ENCODE results near the gene CASK. TPM values are rescaled to one million over a fixed set of nuclear protein-coding genes. Genes with fewer than 3 reads are reported as not detected.

The CASK gene
- total RNA-seq, 2 donors from 2014 or later, result 35.6 to 95.6 TPM

DNA sequence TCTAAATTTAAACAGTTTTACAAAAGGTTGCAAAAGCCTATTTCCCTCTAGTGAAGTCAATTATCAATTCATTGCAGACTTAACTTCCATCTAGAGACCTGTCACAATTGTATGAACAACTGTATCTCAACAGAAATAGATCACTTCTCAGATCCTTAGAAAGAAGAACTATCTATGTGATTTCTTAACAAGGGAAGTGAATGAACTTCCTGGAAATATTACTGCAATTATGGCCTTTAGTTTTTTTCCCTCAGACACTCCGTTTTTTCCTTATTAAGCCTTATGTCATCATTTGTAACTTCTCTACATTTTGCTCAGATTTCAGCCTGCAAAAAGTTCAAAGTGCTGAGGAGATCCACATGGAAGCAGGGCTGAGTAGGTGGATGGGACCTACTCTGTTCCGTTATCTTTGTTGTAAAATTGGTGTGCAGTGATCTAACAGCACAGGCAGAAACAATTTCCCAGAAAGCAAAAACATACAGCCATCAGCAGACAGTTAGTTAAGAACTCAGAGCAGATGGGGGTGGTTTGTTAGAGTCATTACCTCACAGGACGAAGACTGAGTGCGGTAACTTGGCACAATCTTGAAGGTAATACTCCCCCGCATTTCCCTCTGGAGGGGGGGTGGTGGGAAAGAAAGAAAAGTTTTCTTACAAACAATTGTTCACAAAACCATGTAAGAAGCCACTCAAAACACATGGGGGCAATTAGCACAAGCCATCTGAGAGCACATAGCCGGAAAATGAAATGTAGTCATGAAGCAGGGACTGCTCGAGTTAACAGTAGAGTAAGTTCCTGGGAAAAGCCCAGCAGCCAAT lies 363.9 kb downstream of the CASK start:
- peak; percentile 57 for ATAC-seq (replicated peaks)
- Mint-ChIP-seq H3K4me1 (peaks cover 23% of the 10 kb centered on the region), H3K4me3 (peak overlapping the region; percentile 71), H3K9me3 (no peaks in the 10 kb centered on the region), H3K36me3 (ENCODE audit: low read depth) (peaks cover 11% of the 10 kb centered on the region), H3K27me3 (no peaks in the 10 kb centered on the region), H3K27ac (peak overlapping the region; percentile 78)

GRCh38 chrX:41558531-41558930 lies 364.8 kb downstream of the CASK start:
- no peak overlapping the region for H3K27ac Mint-ChIP-seq
- peak overlapping the region; percentile 71 for H3K4me3 Mint-ChIP-seq
- H3K9me3 Mint-ChIP-seq, result no peaks in the 10 kb centered on the region
- peaks cover 12% of the 10 kb centered on the region for H3K36me3 Mint-ChIP-seq (ENCODE audit: low read depth)
- ATAC-seq (replicated peaks), result no peak
- no peaks in the 10 kb centered on the region for H3K27me3 Mint-ChIP-seq
- H3K4me1 Mint-ChIP-seq, result peaks cover 18% of the 10 kb centered on the region

- Mint-ChIP-seq H3K36me3 (ENCODE audit: low read depth) (peaks cover 23% of the 10 kb centered on the region), H3K9me3 (no peaks in the 10 kb centered on the region), H3K4me3 (peak overlapping the region; percentile 55), H3K27me3 (no peaks in the 10 kb centered on the region), H3K4me1 (peaks cover 14% of the 10 kb centered on the region), H3K27ac (peak overlapping the region; percentile 79)
- peak; percentile 70 for ATAC-seq (replicated peaks)
Observed at GRCh38 chrX:41556958-41557357, 366.4 kb downstream of the CASK start.

GRCh38 chrX:41553688-41554087 lies 369.7 kb downstream of the CASK start:
- H3K4me1 Mint-ChIP-seq, result peaks cover 4% of the 10 kb centered on the region
- no peaks in the 10 kb centered on the region for H3K27me3 Mint-ChIP-seq
- H3K36me3 Mint-ChIP-seq (ENCODE audit: low read depth), result peaks cover 35% of the 10 kb centered on the region
- H3K4me3 Mint-ChIP-seq, result no peak overlapping the region
- no peaks in the 10 kb centered on the region for H3K9me3 Mint-ChIP-seq
- ATAC-seq (replicated peaks), result no peak
- H3K27ac Mint-ChIP-seq, result no peak overlapping the region

GRCh38 chrX:41548411-41548810 lies 374.9 kb downstream of the CASK start:
- no peak overlapping the region for H3K27ac Mint-ChIP-seq
- H3K9me3 Mint-ChIP-seq, result no peaks in the 10 kb centered on the region
- H3K27me3 Mint-ChIP-seq, result no peaks in the 10 kb centered on the region
- no peaks in the 10 kb centered on the region for H3K4me1 Mint-ChIP-seq
- peaks cover 46% of the 10 kb centered on the region for H3K36me3 Mint-ChIP-seq (ENCODE audit: low read depth)
- no peak for ATAC-seq (replicated peaks)
- H3K4me3 Mint-ChIP-seq, result no peak overlapping the region

DNA sequence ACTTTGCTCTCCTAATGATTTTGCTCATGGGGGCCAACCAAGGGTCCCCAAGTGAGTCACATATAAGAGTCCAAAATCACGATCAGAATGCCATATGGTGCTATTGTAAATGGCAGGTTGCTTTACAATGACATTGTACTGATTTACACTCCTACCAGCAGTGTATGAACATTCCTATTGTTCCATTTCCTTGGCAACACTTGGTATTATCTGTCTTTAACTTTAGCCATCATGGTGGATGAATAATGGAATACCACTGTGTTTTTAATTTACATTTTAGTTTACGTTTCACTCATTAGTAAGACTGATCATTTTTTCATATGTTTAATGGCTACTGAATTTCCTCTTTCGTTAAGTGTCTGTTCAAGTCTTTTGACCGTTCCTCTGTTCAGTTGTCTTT lies 379.7 kb downstream of the CASK start:
- ATAC-seq (replicated peaks), result no peak
- no peak overlapping the region for H3K4me3 Mint-ChIP-seq
- H3K27ac Mint-ChIP-seq, result no peak overlapping the region
- no peaks in the 10 kb centered on the region for H3K4me1 Mint-ChIP-seq
- no peaks in the 10 kb centered on the region for H3K9me3 Mint-ChIP-seq
- peaks cover 43% of the 10 kb centered on the region for H3K36me3 Mint-ChIP-seq (ENCODE audit: low read depth)
- no peaks in the 10 kb centered on the region for H3K27me3 Mint-ChIP-seq

GRCh38 chrX:41543025-41543424 lies 380.3 kb downstream of the CASK start:
- no peak overlapping the region for H3K4me3 Mint-ChIP-seq
- no peak overlapping the region for H3K27ac Mint-ChIP-seq
- ATAC-seq (replicated peaks), result no peak
- H3K9me3 Mint-ChIP-seq, result no peaks in the 10 kb centered on the region
- peaks cover 37% of the 10 kb centered on the region for H3K36me3 Mint-ChIP-seq (ENCODE audit: low read depth)
- H3K4me1 Mint-ChIP-seq, result no peaks in the 10 kb centered on the region
- H3K27me3 Mint-ChIP-seq, result no peaks in the 10 kb centered on the region

DNA sequence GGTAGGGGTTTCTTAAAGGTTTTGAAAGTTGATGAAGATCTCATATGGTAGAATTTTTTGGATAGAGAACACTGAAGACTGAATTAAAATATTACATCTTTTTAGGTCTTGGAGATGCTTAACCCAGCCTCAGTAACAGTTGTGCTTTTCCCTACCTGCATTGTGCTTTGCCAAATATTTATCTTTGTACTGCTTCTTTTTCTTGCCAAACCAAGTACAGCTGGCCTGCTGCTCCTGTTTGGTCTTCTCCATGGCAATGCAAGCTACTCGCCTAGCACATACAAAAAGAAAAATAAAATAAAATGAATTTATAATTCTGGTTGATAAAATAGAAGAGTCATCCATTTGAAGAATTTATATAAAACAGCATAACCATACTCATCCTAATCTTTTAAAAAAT lies 380.8 kb downstream of the CASK start:
- H3K27ac Mint-ChIP-seq, result no peak overlapping the region
- H3K4me1 Mint-ChIP-seq, result no peaks in the 10 kb centered on the region
- ATAC-seq (replicated peaks), result no peak
- H3K27me3 Mint-ChIP-seq, result no peaks in the 10 kb centered on the region
- H3K4me3 Mint-ChIP-seq, result no peak overlapping the region
- peaks cover 33% of the 10 kb centered on the region for H3K36me3 Mint-ChIP-seq (ENCODE audit: low read depth)
- H3K9me3 Mint-ChIP-seq, result no peaks in the 10 kb centered on the region

- Mint-ChIP-seq H3K4me3 (no peak overlapping the region), H3K4me1 (no peaks in the 10 kb centered on the region), H3K27ac (no peak overlapping the region), H3K9me3 (no peaks in the 10 kb centered on the region), H3K36me3 (ENCODE audit: low read depth) (peaks cover 29% of the 10 kb centered on the region), H3K27me3 (no peaks in the 10 kb centered on the region)
- ATAC-seq (replicated peaks), result no peak
Observed at GRCh38 chrX:41542135-41542534, 381.2 kb downstream of the CASK start.

- Mint-ChIP-seq H3K36me3 (ENCODE audit: low read depth) (peaks cover 28% of the 10 kb centered on the region), H3K27me3 (no peaks in the 10 kb centered on the region), H3K27ac (no peak overlapping the region), H3K9me3 (no peaks in the 10 kb centered on the region), H3K4me1 (no peaks in the 10 kb centered on the region), H3K4me3 (no peak overlapping the region)
- ATAC-seq (replicated peaks), result no peak
Observed at GRCh38 chrX:41541386-41541785, 382.0 kb downstream of the CASK start.

DNA sequence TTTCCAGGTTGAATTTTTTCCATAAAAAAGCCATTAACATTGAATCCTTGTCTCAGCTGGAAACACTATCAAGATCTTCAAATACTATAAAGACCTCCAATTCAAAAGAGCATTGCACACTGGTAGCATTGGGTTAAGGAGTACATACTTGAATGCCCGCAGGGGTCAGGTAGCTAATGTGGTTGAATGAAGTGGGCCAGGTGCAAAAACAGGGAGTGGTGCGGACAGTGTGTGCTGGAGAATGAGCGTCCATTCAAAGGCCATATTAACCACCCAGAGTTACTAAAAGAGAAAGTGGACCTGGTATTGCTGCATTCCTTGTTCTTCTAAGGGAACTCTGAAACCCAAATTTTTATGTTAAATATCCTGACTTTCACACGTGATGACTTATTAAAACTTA lies 384.6 kb downstream of the CASK start:
- H3K9me3 Mint-ChIP-seq, result no peaks in the 10 kb centered on the region
- no peak overlapping the region for H3K4me3 Mint-ChIP-seq

DNA sequence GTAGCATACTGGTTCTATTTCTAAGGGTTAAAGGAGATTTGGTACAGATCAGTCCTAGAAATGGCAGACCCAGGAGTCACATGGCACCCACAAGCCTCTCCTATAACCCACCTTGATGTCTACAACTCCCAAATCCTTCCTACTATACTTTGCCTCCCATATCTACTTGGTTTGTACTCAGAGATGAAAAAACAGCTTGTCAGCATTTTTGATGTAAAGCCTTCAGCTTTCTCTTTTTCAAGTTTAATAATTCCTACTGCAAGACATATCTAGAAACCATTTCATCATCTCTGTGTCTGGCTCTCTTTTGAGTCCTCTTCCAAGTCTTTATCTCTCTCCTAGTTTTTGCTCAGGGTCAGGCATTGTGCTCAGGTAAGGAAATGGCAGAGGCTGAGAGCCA lies 393.3 kb downstream of the CASK start:
- peaks cover 58% of the 10 kb centered on the region for H3K36me3 Mint-ChIP-seq (ENCODE audit: low read depth)
- no peak overlapping the region for H3K4me3 Mint-ChIP-seq
- no peaks in the 10 kb centered on the region for H3K9me3 Mint-ChIP-seq
- H3K4me1 Mint-ChIP-seq, result peaks cover 21% of the 10 kb centered on the region
- ATAC-seq (replicated peaks), result no peak
- no peaks in the 10 kb centered on the region for H3K27me3 Mint-ChIP-seq
- no peak overlapping the region for H3K27ac Mint-ChIP-seq

More for the DNA sequence above, 384.6 kb downstream of the CASK start:
- no peak overlapping the region for H3K27ac Mint-ChIP-seq
- no peaks in the 10 kb centered on the region for H3K27me3 Mint-ChIP-seq
- H3K4me1 Mint-ChIP-seq, result no peaks in the 10 kb centered on the region
- ATAC-seq (replicated peaks), result no peak
- H3K36me3 Mint-ChIP-seq (ENCODE audit: low read depth), result peaks cover 34% of the 10 kb centered on the region

DNA sequence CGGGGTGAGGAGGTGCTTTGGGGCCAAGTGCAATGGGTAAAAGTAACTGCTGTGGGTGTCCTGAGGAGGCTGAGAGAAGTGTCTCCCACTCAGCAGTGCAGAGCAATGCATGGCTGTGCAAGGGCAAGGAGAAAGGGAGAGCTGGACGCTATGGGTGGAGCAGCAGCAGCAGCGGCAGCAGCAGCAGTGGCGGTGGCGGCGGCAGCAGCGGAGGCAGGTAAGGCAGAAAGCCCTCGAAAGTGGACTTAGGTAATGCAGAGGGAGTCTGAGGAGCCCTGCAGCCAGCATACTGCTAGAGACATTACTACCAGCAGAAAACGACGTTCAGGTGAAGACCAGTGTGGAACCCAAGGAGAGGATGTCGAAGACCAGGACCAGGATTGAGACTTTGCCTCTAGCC lies 394.1 kb downstream of the CASK start:
- H3K27ac Mint-ChIP-seq, result no peak overlapping the region
- peaks cover 57% of the 10 kb centered on the region for H3K36me3 Mint-ChIP-seq (ENCODE audit: low read depth)
- H3K4me1 Mint-ChIP-seq, result peaks cover 21% of the 10 kb centered on the region
- H3K9me3 Mint-ChIP-seq, result no peaks in the 10 kb centered on the region
- H3K27me3 Mint-ChIP-seq, result no peaks in the 10 kb centered on the region
- ATAC-seq (replicated peaks), result no peak
- H3K4me3 Mint-ChIP-seq, result no peak overlapping the region

GRCh38 chrX:41528784-41529183 lies 394.6 kb downstream of the CASK start:
- Mint-ChIP-seq H3K4me3 (no peak overlapping the region), H3K4me1 (peaks cover 21% of the 10 kb centered on the region), H3K36me3 (ENCODE audit: low read depth) (peaks cover 59% of the 10 kb centered on the region), H3K27ac (no peak overlapping the region), H3K27me3 (no peaks in the 10 kb centered on the region), H3K9me3 (no peaks in the 10 kb centered on the region)
- ATAC-seq (replicated peaks), result no peak

- Mint-ChIP-seq H3K27me3 (no peaks in the 10 kb centered on the region), H3K4me1 (peaks cover 21% of the 10 kb centered on the region), H3K9me3 (no peaks in the 10 kb centered on the region), H3K4me3 (peak overlapping the region; percentile 45), H3K36me3 (ENCODE audit: low read depth) (peaks cover 72% of the 10 kb centered on the region), H3K27ac (peak overlapping the region; percentile 53)
- peak; percentile 95 for ATAC-seq (replicated peaks)
Observed at GRCh38 chrX:41526925-41527324, 396.4 kb downstream of the CASK start.

All from activated T-helper 17 cell treated with anti-CD3 and anti-CD28 coated beads, Interleukin-2, amount 50 U/mL, for 72 hours (primary cell).